Fibroblast of mammary gland (primary cell): Measurements from ENCODE around the gene NR5A1.

Experiments used
- DNase-seq: peaks from one replicate; pipeline ENCODE4 v3.0.0-alpha.2; 2010; ENCODE audit warnings: low read depth
- H3K4me3 ChIP-seq: 2 replicates; pipeline ENCODE4 v1.5.1; 2011; ENCODE audit warnings: low read depth, mild to moderate bottlenecking, low read length, moderate library complexity; ENCODE audit not compliant: control insufficient read depth
- TF ChIP-seq, protein P1 (sequence below): conservative IDR thresholded peaks from 2 replicates; pipeline ENCODE4 v1.5.1; 2011; ENCODE audit warnings: low read depth, low read length, inconsistent platforms; ENCODE audit not compliant: control insufficient read depth, insufficient read depth

Gene NR5A1

DNA sequence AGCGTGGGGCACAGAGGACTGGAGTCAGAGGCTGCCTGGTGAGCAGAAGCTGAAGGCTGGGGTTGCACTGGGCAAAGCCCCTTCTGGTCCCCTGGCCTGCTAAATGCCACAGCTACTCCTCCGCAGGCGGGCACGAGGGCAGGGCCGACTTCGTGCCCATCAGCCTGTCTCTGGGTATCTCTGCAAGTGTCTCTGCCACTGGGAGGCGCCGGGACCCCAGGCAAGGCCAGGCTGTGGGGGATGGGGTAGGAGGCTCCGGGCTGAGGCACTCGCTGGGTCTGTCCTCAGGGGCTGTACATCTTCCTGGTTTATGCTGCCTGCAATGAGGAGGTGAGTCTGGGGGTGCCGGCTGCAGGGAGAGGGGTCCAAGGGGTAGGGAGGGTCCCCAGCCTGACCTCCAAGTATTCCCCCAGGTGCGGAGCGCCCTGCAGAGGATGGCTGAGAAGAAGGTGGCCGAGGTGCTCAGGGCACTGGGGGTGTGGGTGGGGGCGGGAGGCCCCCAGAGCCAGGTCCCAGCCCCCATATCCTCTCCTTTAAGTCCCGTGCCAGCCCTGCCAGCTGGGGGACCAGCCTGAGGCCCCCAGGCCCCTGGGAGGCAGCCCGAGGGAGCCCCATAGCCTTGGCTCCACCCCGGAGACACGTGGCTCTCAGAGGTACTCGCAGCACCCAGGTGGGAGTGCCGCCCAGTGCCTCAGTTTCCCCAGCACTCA is 31.9 kb downstream of the NR5A1 start:
- TF ChIP-seq, protein P1, sequence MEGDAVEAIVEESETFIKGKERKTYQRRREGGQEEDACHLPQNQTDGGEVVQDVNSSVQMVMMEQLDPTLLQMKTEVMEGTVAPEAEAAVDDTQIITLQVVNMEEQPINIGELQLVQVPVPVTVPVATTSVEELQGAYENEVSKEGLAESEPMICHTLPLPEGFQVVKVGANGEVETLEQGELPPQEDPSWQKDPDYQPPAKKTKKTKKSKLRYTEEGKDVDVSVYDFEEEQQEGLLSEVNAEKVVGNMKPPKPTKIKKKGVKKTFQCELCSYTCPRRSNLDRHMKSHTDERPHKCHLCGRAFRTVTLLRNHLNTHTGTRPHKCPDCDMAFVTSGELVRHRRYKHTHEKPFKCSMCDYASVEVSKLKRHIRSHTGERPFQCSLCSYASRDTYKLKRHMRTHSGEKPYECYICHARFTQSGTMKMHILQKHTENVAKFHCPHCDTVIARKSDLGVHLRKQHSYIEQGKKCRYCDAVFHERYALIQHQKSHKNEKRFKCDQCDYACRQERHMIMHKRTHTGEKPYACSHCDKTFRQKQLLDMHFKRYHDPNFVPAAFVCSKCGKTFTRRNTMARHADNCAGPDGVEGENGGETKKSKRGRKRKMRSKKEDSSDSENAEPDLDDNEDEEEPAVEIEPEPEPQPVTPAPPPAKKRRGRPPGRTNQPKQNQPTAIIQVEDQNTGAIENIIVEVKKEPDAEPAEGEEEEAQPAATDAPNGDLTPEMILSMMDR, result no peak
- no peak for DNase-seq
- H3K4me3 ChIP-seq, result no peak overlapping the region

DNA sequence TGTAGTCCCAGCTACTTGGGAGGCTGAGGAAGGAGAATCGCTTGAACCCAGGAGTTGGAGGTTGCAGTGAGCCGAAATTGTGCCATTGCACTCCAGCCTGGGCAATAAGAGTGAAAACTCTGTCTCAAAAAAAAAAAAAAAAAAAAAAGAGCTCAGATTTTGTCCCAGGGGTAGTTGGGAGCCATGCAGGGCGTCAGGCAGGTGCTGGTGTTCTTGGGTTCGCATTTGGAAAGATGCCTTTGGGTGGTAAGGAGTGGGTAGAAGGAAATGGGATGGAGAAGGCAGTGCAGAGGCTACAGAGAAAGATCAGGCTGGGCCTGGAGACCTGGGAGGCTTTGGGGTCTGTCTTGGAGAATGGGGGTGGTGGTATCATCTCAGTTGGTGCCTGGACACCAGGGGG is 33.0 kb downstream of the NR5A1 start:
- DNase-seq, result no peak
- no peak overlapping the region for H3K4me3 ChIP-seq
- TF ChIP-seq, protein P1, result no peak

GRCh38 chr9:124473310-124473709 is 33.9 kb downstream of the NR5A1 start:
- TF ChIP-seq, protein P1, result no peak
- DNase-seq, result no peak
- no peak overlapping the region for H3K4me3 ChIP-seq

GRCh38 chr9:124472770-124473169 is 34.4 kb downstream of the NR5A1 start:
- H3K4me3 ChIP-seq, result no peak overlapping the region
- TF ChIP-seq, protein P1, result no peak
- DNase-seq, result no peak

GRCh38 chr9:124471761-124472160 is 35.4 kb downstream of the NR5A1 start:
- DNase-seq, result no peak
- H3K4me3 ChIP-seq, result no peak overlapping the region
- TF ChIP-seq, protein P1, result no peak

DNA sequence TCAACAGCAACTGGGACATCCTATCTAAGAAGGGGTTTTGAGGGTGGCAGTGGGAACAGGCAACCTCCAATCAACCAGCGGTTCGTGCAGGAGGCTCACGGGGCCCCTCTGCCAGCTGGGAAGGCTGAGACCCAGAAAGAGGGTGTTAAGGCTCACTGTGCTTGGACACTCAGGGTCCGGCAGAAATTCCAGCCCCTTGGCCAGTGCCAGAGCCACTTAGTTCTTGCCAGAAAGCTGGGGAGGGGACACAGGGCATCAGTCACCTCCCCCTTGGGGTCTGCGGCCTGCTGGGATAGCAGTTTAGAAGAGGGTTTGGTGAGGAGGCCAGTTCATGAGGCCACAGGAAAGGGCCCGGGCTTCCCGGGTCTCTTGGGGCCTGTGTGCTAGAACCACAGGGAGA is 36.5 kb downstream of the NR5A1 start:
- H3K4me3 ChIP-seq, result no peak overlapping the region
- TF ChIP-seq, protein P1, result no peak
- no peak for DNase-seq
